ENCODE data around the gene ELMOD3. TPM values are rescaled to one million over a fixed set of nuclear protein-coding genes. Genes with fewer than 3 reads are reported as not detected.

ELMOD3 gene
- polyA plus RNA-seq, 1 donor (not counting 4 experiments of a cell fraction or from before 2014, with no cell fraction given), result 20.1 TPM

DNA sequence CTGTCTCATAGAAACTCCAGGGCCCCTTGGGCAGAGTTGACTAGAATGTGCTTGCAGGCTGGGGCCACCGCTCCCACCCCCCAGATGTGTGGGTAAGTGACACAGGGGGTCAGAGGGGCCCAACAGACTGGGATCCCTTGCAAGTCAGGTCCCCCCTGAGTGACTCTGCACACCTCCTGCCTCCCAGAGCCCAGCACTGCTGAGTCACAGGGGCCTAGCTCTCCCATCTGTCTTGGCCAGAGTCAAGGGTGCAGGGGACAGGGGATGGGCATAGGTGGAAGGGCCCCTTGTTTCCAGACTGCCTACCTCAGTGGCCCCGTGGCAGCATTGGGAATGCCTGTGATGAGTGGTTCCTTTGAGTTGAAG, 75.3 kb downstream of the ELMOD3 start:
- DNase-seq (ENCODE audit: low read depth, low spot score) (no peak), FAIRE-seq (no peak)
- peaks cover 14% of the 10 kb centered on the region for H3K4me1 ChIP-seq (ENCODE audit: control insufficient read depth, extremely low read depth, insufficient read depth, low read length)
- H2AFZ ChIP-seq (ENCODE audit: control insufficient read depth, low read length), result no peak overlapping the region
- no peak overlapping the region for H3K4me2 ChIP-seq (ENCODE audit: control insufficient read depth, extremely low read depth, insufficient read depth, low read depth, low read length)
- H4K20me1 ChIP-seq (ENCODE audit: control insufficient read depth, extremely low read depth, insufficient read depth, low read length), result no peaks in the 10 kb centered on the region
- no peaks in the 10 kb centered on the region for H3K9me1 ChIP-seq (ENCODE audit: control insufficient read depth, extremely low read depth, insufficient read depth, low read length)
- H3K36me3 ChIP-seq (ENCODE audit: control insufficient read depth in 2 of 2, extremely low read depth in 1 of 2, insufficient read depth in 2 of 2, low read length in 2 of 2), result no peaks in the 10 kb centered on the region
- no peak for TF ChIP-seq EZH2 (IDR thresholded peaks at IDR 0.05; ENCODE audit: low read length)
- TF ChIP-seq, protein P1, sequence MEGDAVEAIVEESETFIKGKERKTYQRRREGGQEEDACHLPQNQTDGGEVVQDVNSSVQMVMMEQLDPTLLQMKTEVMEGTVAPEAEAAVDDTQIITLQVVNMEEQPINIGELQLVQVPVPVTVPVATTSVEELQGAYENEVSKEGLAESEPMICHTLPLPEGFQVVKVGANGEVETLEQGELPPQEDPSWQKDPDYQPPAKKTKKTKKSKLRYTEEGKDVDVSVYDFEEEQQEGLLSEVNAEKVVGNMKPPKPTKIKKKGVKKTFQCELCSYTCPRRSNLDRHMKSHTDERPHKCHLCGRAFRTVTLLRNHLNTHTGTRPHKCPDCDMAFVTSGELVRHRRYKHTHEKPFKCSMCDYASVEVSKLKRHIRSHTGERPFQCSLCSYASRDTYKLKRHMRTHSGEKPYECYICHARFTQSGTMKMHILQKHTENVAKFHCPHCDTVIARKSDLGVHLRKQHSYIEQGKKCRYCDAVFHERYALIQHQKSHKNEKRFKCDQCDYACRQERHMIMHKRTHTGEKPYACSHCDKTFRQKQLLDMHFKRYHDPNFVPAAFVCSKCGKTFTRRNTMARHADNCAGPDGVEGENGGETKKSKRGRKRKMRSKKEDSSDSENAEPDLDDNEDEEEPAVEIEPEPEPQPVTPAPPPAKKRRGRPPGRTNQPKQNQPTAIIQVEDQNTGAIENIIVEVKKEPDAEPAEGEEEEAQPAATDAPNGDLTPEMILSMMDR (optimal IDR thresholded peaks at IDR 0.05 in 1 of 3, IDR thresholded peaks at IDR 0.05 in 1 of 3, conservative IDR thresholded peaks at IDR 0.05 in 1 of 3; ENCODE audit: extremely low read depth in 1 of 3, insufficient read depth in 2 of 3, low read length in 3 of 3), result no peak
- no peak overlapping the region for H3K9ac ChIP-seq (ENCODE audit: control insufficient read depth, extremely low read depth, insufficient read depth, low read length)
- H3K79me2 ChIP-seq (ENCODE audit: control insufficient read depth, insufficient read depth, low read length), result no peaks in the 10 kb centered on the region
- no peak overlapping the region for H3K27ac ChIP-seq (ENCODE audit: control insufficient read depth, insufficient read depth, low read length)
- no peak overlapping the region for H3K4me3 ChIP-seq (ENCODE audit: control insufficient read depth in 2 of 3, extremely low read depth in 1 of 3, insufficient read depth in 2 of 3, low read depth in 1 of 3, low read length in 3 of 3)
- dilution Hi-C loops (cut with MboI; ENCODE audit: extremely low pct_ligation_motif_present, low sequenced_read_pairs), result no loop called here
- no peaks in the 10 kb centered on the region for H3K27me3 ChIP-seq (ENCODE audit: control insufficient read depth, extremely low read depth, insufficient read depth, low read length)
- H3K9me3 ChIP-seq (ENCODE audit: control insufficient read depth, low read depth, low read length), result no peaks in the 10 kb centered on the region

DNA sequence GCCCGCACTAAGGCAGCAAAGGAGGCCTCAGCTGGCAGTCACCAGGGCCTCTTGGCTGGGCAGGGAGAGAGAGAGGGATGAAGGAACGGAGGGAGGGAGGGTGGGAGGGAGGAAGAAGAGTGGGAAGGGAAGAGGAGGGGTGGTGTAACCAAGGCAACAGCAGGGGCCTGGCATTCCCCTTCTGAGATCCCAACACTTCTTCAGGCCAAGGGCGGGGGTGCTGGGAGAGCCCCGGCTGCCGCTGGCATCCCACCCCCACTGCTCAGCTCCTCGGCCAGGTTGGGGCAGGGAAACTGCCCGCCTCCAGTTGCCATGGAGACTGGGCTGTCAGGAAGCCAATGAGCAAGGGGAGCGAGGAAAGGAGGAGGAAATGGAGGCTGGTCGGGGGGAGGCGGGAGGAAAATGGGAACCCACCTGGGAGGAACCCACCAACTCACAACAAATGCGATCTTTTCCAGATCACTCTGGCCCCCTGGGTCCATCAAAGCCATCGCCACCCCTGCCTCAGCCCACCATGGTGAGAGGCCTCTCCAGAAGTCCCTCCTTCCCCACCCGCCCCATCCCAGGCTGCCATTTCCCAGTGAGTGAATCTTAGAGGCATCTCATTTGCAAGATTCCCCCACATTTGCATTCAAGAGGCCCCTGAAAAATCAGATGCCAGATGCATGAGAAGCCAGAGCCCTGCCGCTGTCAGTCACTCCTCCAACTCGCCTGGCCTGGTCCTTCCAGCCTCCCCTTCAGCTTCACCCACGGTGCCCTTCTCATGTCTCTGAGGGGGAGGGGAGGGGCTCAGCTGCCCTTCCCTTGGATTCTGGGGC, 76.4 kb downstream of the ELMOD3 start:
- Histone ChIP-seq H3K4me2 (ENCODE audit: control insufficient read depth, extremely low read depth, insufficient read depth, low read depth, low read length) (no peak overlapping the region), H2AFZ (ENCODE audit: control insufficient read depth, low read length) (no peak overlapping the region), H3K27me3 (ENCODE audit: control insufficient read depth, extremely low read depth, insufficient read depth, low read length) (no peaks in the 10 kb centered on the region), H3K9me3 (ENCODE audit: control insufficient read depth, low read depth, low read length) (no peaks in the 10 kb centered on the region), H3K9ac (ENCODE audit: control insufficient read depth, extremely low read depth, insufficient read depth, low read length) (no peak overlapping the region), H3K79me2 (ENCODE audit: control insufficient read depth, insufficient read depth, low read length) (no peaks in the 10 kb centered on the region), H3K9me1 (ENCODE audit: control insufficient read depth, extremely low read depth, insufficient read depth, low read length) (no peaks in the 10 kb centered on the region), H3K4me3 (ENCODE audit: control insufficient read depth in 2 of 3, extremely low read depth in 1 of 3, insufficient read depth in 2 of 3, low read depth in 1 of 3, low read length in 3 of 3) (no peak overlapping the region), H4K20me1 (ENCODE audit: control insufficient read depth, extremely low read depth, insufficient read depth, low read length) (no peaks in the 10 kb centered on the region), H3K36me3 (ENCODE audit: control insufficient read depth in 2 of 2, extremely low read depth in 1 of 2, insufficient read depth in 2 of 2, low read length in 2 of 2) (no peaks in the 10 kb centered on the region), H3K27ac (ENCODE audit: control insufficient read depth, insufficient read depth, low read length) (no peak overlapping the region), H3K4me1 (ENCODE audit: control insufficient read depth, extremely low read depth, insufficient read depth, low read length) (peaks cover 14% of the 10 kb centered on the region)
- FAIRE-seq, result no peak
- dilution Hi-C loops (cut with MboI; ENCODE audit: extremely low pct_ligation_motif_present, low sequenced_read_pairs), result no loop called here
- no peak for DNase-seq (ENCODE audit: low read depth, low spot score)
- TF ChIP-seq, protein P1 (optimal IDR thresholded peaks at IDR 0.05 in 1 of 3, IDR thresholded peaks at IDR 0.05 in 1 of 3, conservative IDR thresholded peaks at IDR 0.05 in 1 of 3; ENCODE audit: extremely low read depth in 1 of 3, insufficient read depth in 2 of 3, low read length in 3 of 3), result no peak
- TF ChIP-seq EZH2 (IDR thresholded peaks at IDR 0.05; ENCODE audit: low read length), result no peak

Measured in keratinocyte (primary cell).